Measurements from ENCODE around the gene NEURL2. TPM values are rescaled to one million over a fixed set of nuclear protein-coding genes. Genes with fewer than 3 reads are reported as not detected.

Gene NEURL2
- total and polyA plus RNA-seq, 10 of the 15 experiments (the other 5 are each of a cell fraction or from before 2014, with no cell fraction given) = 0.53 to 7.0 (median 2.7) TPM

DNA sequence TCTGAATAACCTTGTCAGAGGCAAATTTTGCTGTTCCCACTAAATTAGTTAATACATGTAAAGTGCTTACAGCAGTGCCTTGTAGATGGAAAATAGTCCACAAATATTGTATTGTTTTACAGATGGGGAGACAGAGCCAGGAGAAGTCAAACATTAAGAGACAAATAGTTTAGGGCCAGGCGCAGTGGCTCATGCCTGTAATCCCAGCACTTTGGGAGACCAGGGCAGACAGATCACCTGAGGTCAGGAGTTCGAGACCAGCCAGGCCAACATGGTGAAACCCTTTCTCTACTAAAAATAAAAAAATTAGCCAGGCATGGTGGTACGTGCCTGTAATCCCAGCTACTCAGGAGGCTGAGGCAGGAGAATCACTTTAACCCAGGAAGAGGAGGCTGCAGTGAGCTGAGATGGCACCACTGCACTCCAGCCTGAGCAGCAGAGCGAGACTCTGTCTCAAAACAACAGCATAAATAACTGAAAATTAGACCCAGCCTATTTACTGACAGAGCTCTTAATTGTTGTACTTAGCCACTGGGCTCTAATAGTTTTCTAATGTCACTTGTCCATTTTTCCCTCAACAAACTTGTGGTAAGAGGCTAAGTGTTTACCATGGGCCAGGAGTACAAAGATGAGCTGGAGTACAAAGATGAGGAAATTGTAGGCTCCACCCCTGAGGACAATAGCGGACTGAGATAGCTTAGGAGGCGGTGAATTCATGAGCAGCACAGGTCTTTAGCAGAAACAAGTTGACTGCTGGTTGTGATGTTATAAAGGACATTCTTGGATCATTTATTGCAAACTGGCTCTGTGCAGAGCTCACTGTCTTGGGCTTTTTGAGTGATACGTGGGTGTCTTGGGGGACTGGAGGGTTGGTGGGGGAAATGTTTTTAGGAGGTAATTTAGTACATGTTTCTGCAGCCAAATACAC lies 27.2 kb downstream of the NEURL2 start:
- H3K4me1 ChIP-seq (ENCODE audit: control insufficient read depth, insufficient read depth, low read length) = no peaks in the 10 kb centered on the region
- ATAC-seq = no peak
- ChIA-PET SMC1A (ENCODE audit: uncharacterized antibody, unreplicated experiment) (interaction anchor here (0.8 to 0.9 kb wide), 2 partner anchors 14 to 46 kb away, joined by 3 read pairs; no protein-coding TSS in a partner anchor), RAD21 (ENCODE audit: unreplicated experiment) (interaction anchor here (0.7 kb wide), 1 partner anchor 74 kb away, joined by 4 read pairs; no protein-coding TSS in a partner anchor), POLR2A (interaction anchor here (0.6 to 1.5 kb wide), 3 partner anchors 9 to 79 kb away, joined by 3 read pairs; partner anchors contain the start of gene ZSWIM1), CTCF (interaction anchor here (1.3 kb wide), 1 partner anchor 11 kb away, joined by 3 read pairs; no protein-coding TSS in a partner anchor)
- no peak overlapping the region for H3K4me2 ChIP-seq (ENCODE audit: control insufficient read depth, insufficient read depth)
- no peak overlapping the region for H3K9ac ChIP-seq (ENCODE audit: control insufficient read depth, insufficient read depth, low read length)
- no peak overlapping the region for H3K4me3 ChIP-seq
- intact Hi-C loops (cut with micrococcal nuclease; ENCODE audit: unreplicated experiment) (no loop called here), in situ Hi-C loops (cut with MboI) (no loop called here)
- no peak overlapping the region for H3K27ac ChIP-seq (ENCODE audit: control insufficient read depth, insufficient read depth)
- BruUV-seq (replicated peaks) = no TSS peak
- no peak for FAIRE-seq
- H3K79me2 ChIP-seq (ENCODE audit: control insufficient read depth, insufficient read depth, low read length) = no peaks in the 10 kb centered on the region
- H3K27me3 ChIP-seq (replicated peaks in 1 of 2; ENCODE audit: control insufficient read depth in 2 of 2, insufficient read depth in 2 of 2, low read length in 1 of 2) = no peaks in the 10 kb centered on the region
- no peaks in the 10 kb centered on the region for H3K36me3 ChIP-seq (ENCODE audit: control insufficient read depth in 2 of 2, insufficient read depth in 2 of 2, low read length in 1 of 2)
- no peaks in the 10 kb centered on the region for H4K20me1 ChIP-seq (ENCODE audit: control insufficient read depth, insufficient read depth)
- no peak for DNase-seq (ENCODE audit: low read depth, low spot score)
- no peaks in the 10 kb centered on the region for H3K9me3 ChIP-seq (replicated peaks; ENCODE audit: control insufficient read depth, insufficient read depth, low read length)
- WGBS (ENCODE audit: insufficient coverage, insufficient replicate concordance, low lambda C conversion rate, missing lambda C conversion rate) = 86% methylated on average over 7 of the region's 7 CpGs
- H2AFZ ChIP-seq (ENCODE audit: control insufficient read depth, low read depth, low read length) = no peak overlapping the region
- no peak for TF ChIP-seq MTA3 (IDR thresholded peaks at IDR 0.05; ENCODE audit: borderline replicate concordance, low read length)
- TF ChIP-seq FOS (IDR thresholded peaks at IDR 0.05; ENCODE audit: borderline replicate concordance, extremely low read depth, insufficient read length) = no peak
- no peak for TF ChIP-seq SIX5 (IDR thresholded peaks at IDR 0.05; ENCODE audit: low read depth, low read length, severe bottlenecking)
- TF ChIP-seq, protein P1, sequence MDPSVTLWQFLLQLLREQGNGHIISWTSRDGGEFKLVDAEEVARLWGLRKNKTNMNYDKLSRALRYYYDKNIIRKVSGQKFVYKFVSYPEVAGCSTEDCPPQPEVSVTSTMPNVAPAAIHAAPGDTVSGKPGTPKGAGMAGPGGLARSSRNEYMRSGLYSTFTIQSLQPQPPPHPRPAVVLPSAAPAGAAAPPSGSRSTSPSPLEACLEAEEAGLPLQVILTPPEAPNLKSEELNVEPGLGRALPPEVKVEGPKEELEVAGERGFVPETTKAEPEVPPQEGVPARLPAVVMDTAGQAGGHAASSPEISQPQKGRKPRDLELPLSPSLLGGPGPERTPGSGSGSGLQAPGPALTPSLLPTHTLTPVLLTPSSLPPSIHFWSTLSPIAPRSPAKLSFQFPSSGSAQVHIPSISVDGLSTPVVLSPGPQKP (IDR thresholded peaks at IDR 0.05; ENCODE audit: low read depth, low read length) = no peak
- no peak for TF ChIP-seq GABPA (IDR thresholded peaks at IDR 0.05; ENCODE audit: low read depth)
- TF ChIP-seq POLR2AphosphoS2 (IDR thresholded peaks at IDR 0.05; ENCODE audit: low read depth, low read length) = no peak
- no peak for TF ChIP-seq SPI1 (IDR thresholded peaks at IDR 0.05; ENCODE audit: borderline replicate concordance, insufficient read depth, low read depth, low read length)
- no peak for TF ChIP-seq RCOR1 (conservative IDR thresholded peaks at IDR 0.05; ENCODE audit: low read depth, low read length)
- TF ChIP-seq MYC (IDR thresholded peaks at IDR 0.05; ENCODE audit: insufficient read depth, insufficient read length, insufficient replicate concordance, low read length, severe bottlenecking) = no peak
- TF ChIP-seq, protein P2, sequence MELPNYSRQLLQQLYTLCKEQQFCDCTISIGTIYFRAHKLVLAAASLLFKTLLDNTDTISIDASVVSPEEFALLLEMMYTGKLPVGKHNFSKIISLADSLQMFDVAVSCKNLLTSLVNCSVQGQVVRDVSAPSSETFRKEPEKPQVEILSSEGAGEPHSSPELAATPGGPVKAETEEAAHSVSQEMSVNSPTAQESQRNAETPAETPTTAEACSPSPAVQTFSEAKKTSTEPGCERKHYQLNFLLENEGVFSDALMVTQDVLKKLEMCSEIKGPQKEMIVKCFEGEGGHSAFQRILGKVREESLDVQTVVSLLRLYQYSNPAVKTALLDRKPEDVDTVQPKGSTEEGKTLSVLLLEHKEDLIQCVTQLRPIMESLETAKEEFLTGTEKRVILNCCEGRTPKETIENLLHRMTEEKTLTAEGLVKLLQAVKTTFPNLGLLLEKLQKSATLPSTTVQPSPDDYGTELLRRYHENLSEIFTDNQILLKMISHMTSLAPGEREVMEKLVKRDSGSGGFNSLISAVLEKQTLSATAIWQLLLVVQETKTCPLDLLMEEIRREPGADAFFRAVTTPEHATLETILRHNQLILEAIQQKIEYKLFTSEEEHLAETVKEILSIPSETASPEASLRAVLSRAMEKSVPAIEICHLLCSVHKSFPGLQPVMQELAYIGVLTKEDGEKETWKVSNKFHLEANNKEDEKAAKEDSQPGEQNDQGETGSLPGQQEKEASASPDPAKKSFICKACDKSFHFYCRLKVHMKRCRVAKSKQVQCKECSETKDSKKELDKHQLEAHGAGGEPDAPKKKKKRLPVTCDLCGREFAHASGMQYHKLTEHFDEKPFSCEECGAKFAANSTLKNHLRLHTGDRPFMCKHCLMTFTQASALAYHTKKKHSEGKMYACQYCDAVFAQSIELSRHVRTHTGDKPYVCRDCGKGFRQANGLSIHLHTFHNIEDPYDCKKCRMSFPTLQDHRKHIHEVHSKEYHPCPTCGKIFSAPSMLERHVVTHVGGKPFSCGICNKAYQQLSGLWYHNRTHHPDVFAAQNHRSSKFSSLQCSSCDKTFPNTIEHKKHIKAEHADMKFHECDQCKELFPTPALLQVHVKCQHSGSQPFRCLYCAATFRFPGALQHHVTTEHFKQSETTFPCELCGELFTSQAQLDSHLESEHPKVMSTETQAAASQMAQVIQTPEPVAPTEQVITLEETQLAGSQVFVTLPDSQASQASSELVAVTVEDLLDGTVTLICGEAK (IDR thresholded peaks at IDR 0.05; ENCODE audit: borderline replicate concordance) = no peak
- TF ChIP-seq NKRF (conservative IDR thresholded peaks at IDR 0.05) = no peak
- TF ChIP-seq BCL11A (IDR thresholded peaks at IDR 0.05; ENCODE audit: low read depth, low read length) = no peak
- TF ChIP-seq, protein P3, sequence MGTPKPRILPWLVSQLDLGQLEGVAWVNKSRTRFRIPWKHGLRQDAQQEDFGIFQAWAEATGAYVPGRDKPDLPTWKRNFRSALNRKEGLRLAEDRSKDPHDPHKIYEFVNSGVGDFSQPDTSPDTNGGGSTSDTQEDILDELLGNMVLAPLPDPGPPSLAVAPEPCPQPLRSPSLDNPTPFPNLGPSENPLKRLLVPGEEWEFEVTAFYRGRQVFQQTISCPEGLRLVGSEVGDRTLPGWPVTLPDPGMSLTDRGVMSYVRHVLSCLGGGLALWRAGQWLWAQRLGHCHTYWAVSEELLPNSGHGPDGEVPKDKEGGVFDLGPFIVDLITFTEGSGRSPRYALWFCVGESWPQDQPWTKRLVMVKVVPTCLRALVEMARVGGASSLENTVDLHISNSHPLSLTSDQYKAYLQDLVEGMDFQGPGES (IDR thresholded peaks at IDR 0.05) = no peak
